Esophagus (tissue), 2 donors: ENCODE measurements around the gene AOAH. TPM values are rescaled to one million over a fixed set of nuclear protein-coding genes. Genes with fewer than 3 reads are reported as not detected.

Experiments used
- H3K27ac ChIP-seq, 2 donors: one replicate each; pipeline ENCODE4 v1.5.1; 2013; ENCODE audit warnings: low read depth in 2 of 2, mild to moderate bottlenecking in 2 of 2, inconsistent platforms in 1 of 2, low read length in 1 of 2, moderate library complexity in 1 of 2
- H3K27me3 ChIP-seq, 2 donors: one replicate each; pipeline ENCODE4 v1.6.1; 2013; ENCODE audit warnings: low read length in 2 of 2, control low read depth in 1 of 2, mild to moderate bottlenecking in 1 of 2; ENCODE audit not compliant: insufficient read depth in 2 of 2, control insufficient read depth in 1 of 2
- H3K36me3 ChIP-seq, 2 donors: one replicate each; pipeline ENCODE4 v1.6.1; 2013; ENCODE audit warnings: low read length in 1 of 2; ENCODE audit not compliant: control insufficient read depth in 2 of 2, insufficient read depth in 2 of 2
- H3K4me1 ChIP-seq, 2 donors: one replicate each; pipeline ENCODE4 v1.6.1; 2013; ENCODE audit warnings: low read length in 1 of 2; ENCODE audit not compliant: control insufficient read depth in 2 of 2, insufficient read depth in 2 of 2
- H3K4me3 ChIP-seq, 2 donors: one replicate each; pipeline ENCODE4 v1.5.1; 2013; ENCODE audit warnings: low read length in 2 of 2, mild to moderate bottlenecking in 2 of 2, low read depth in 1 of 2, moderate library complexity in 1 of 2
- H3K9me3 ChIP-seq, 2 donors: one replicate each; pipeline ENCODE4 v1.6.1; 2013; ENCODE audit warnings: mild to moderate bottlenecking in 2 of 2, low read depth in 1 of 2, low read length in 1 of 2, moderate library complexity in 1 of 2; ENCODE audit not compliant: control insufficient read depth in 2 of 2, insufficient read depth in 1 of 2
- WGBS, 2 donors: extraction: QIAGEN DNeasy Blood & Tissue Kit; methylation state at CpG; one replicate each; pipeline ENCODE4 v1.1.7; 2013; 5-methylcytosine and 5-hydroxymethylcytosine counted together
- polyA plus RNA-seq, 2 donors: library from polyadenylated mRNA; stranded (reverse); fragments of 200-250 nt; gene quantifications; one replicate each; pipeline ENCODE4 v1.2.3, GENCODE V29; 2013
- donor health status: healthy with polysubstance abuse.
- donor health status: Bipolar disorder and iron deficiency.

The AOAH gene
- polyA plus RNA-seq, 2 donors = 0.71 to 1.7 TPM

GRCh38 chr7:36614959-36615358, 109.3 kb downstream of the AOAH start:
- WGBS, 2 donors = 69 to 76% methylated on average over 2 of the region's 2 CpGs
- no peaks in the 10 kb centered on the region for H3K4me1 ChIP-seq
- H3K9me3 ChIP-seq = no peaks in the 10 kb centered on the region
- no peak overlapping the region for H3K27ac ChIP-seq
- no peak overlapping the region for H3K4me3 ChIP-seq
- H3K36me3 ChIP-seq = no peaks in the 10 kb centered on the region
- H3K27me3 ChIP-seq = no peaks in the 10 kb centered on the region

- Histone ChIP-seq H3K36me3 (no peaks in the 10 kb centered on the region), H3K27ac (no peak overlapping the region), H3K27me3 (no peaks in the 10 kb centered on the region), H3K4me1 (no peaks in the 10 kb centered on the region), H3K4me3 (no peak overlapping the region), H3K9me3 (no peaks in the 10 kb centered on the region)
- 74 to 77% methylated on average over 4 of the region's 4 CpGs for WGBS, 2 donors
Measured at GRCh38 chr7:36613031-36613614, 111.2 kb downstream of the AOAH start.

- no peaks in the 10 kb centered on the region for H3K27me3 ChIP-seq
- no peak overlapping the region for H3K4me3 ChIP-seq
- H3K27ac ChIP-seq = no peak overlapping the region
- no peaks in the 10 kb centered on the region for H3K9me3 ChIP-seq
- WGBS, 2 donors = 89 to 91% methylated on average over 6 of the region's 6 CpGs
- no peaks in the 10 kb centered on the region for H3K4me1 ChIP-seq
- no peaks in the 10 kb centered on the region for H3K36me3 ChIP-seq
Measured at GRCh38 chr7:36611703-36612102, 112.6 kb downstream of the AOAH start.

GRCh38 chr7:36607721-36608095, 116.6 kb downstream of the AOAH start:
- Histone ChIP-seq H3K27ac (no peak overlapping the region), H3K36me3 (no peaks in the 10 kb centered on the region), H3K9me3 (no peaks in the 10 kb centered on the region), H3K27me3 (no peaks in the 10 kb centered on the region), H3K4me3 (no peak overlapping the region), H3K4me1 (peaks cover 0 to 5% of the 10 kb centered on the region in 2 donors)
- WGBS, 2 donors = 73 to 74% methylated on average over 3 of the region's 3 CpGs

- Histone ChIP-seq H3K27me3 (no peaks in the 10 kb centered on the region), H3K4me1 (peaks cover 0 to 5% of the 10 kb centered on the region in 2 donors)
- 80 to 84% methylated on average over 6 of the region's 6 CpGs for WGBS, 2 donors
Measured at GRCh38 chr7:36606976-36607720, 117.1 kb downstream of the AOAH start.

GRCh38 chr7:36606153-36606975, 117.9 kb downstream of the AOAH start:
- no peaks in the 10 kb centered on the region for H3K36me3 ChIP-seq
- no peak overlapping the region for H3K4me3 ChIP-seq
- no peaks in the 10 kb centered on the region for H3K27me3 ChIP-seq
- peaks cover 0 to 5% of the 10 kb centered on the region in 2 donors for H3K4me1 ChIP-seq
- no peaks in the 10 kb centered on the region for H3K9me3 ChIP-seq
- WGBS, 2 donors = 76% methylated on average over 12 of the region's 12 CpGs
- H3K27ac ChIP-seq = no peak overlapping the region

More at GRCh38 chr7:36606976-36607720, 117.1 kb downstream of the AOAH start:
- no peaks in the 10 kb centered on the region for H3K36me3 ChIP-seq
- no peak overlapping the region for H3K27ac ChIP-seq
- H3K4me3 ChIP-seq = no peak overlapping the region
- H3K9me3 ChIP-seq = no peaks in the 10 kb centered on the region

DNA sequence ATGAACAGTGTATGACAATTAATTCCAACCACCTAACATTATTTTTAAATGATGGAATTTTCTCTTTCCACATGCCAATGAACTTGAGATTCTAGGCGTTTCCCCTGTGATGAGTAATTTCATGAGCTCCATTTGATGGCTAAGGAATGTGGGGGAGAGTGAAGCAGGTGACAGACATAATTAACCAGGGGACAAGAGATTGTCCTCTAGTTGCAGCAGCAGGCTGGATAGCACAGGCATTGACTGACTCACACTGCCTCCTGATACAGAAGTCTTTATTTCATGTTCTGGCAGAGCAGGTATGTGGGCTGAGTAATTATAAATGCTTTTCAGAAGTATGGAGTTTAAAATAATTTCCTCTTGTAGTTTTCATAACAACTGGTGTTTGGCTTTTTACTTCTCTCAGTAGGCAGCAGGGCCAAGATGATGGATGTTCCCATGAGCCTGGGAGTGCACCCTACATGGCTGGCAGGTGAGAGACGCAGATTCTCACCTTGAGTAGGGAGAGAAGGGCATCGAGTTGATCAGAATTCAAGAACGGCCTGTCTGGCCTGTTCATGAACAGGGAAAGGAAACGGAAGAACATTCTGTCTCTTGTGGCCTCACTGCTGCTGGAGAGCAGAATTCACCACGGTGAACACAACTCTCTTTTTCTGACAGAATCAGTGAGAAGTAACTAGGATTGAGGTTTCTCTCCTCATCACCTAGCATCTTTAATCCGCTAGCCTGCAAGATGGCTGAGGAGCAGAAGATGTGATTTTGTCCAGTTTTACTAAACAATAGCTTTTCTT, 118.8 kb downstream of the AOAH start:
- 57 to 67% methylated on average over 7 of the region's 7 CpGs for WGBS, 2 donors
- no peak overlapping the region for H3K4me3 ChIP-seq
- peaks cover 0 to 5% of the 10 kb centered on the region in 2 donors for H3K4me1 ChIP-seq
- peak overlapping the region in 1 of 2 donors; percentile 68 for H3K27ac ChIP-seq
- no peaks in the 10 kb centered on the region for H3K36me3 ChIP-seq
- H3K9me3 ChIP-seq = no peaks in the 10 kb centered on the region
- H3K27me3 ChIP-seq = no peaks in the 10 kb centered on the region

DNA sequence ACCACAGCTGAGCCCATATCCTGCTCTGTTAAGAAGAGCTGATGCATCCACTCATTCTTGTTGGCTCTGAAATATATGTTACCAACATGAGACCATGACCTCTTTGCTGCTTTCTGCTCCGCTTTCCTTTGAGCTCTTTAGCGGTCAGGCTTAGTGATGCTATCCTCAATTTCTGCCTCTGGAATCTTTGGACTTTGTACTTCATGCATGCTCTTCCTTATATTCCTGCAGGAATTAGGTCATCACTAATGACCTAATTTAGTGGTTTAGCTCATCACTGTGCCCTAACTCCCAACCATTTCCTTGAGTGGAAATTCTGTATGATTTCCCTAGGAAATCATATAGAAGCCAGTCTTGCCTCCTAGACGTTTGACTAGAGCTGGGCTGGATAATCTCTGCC, 119.5 kb downstream of the AOAH start:
- Histone ChIP-seq H3K4me1 (peaks cover 0 to 5% of the 10 kb centered on the region in 2 donors), H3K4me3 (no peak overlapping the region), H3K9me3 (no peaks in the 10 kb centered on the region), H3K36me3 (no peaks in the 10 kb centered on the region), H3K27me3 (no peaks in the 10 kb centered on the region), H3K27ac (no peak overlapping the region)
- WGBS, 2 donors = 67 to 75% methylated on average over 3 of the region's 3 CpGs
